Naive thymus-derived CD4-positive, alpha-beta T cell (primary cell): ENCODE measurements around the gene NUP93. TPM values are rescaled to one million over a fixed set of nuclear protein-coding genes. Genes with fewer than 3 reads are reported as not detected.
A peak's percentile ranks its signal among the peaks of the same experiment; 100 is the strongest.
"Not testable (repeated sequence)": the region's sequence is repeated elsewhere in the genome, so short reads cannot be mapped to it uniquely, and the experiment has no call there.

Source experiments
- ATAC-seq: fragments of 150-1000 bp; cut with Tn5 transposase; 2 replicates; pipeline ENCODE4 v1.10.0; 2021; ENCODE audit warnings: mild to moderate bottlenecking, moderate library complexity
- CTCF ChIA-PET: fragments of 350-600 bp; sonication (Branson Sonifier 250); formaldehyde crosslinking; loops from one replicate; lab custom pipeline; 2021; ENCODE audit warnings: antibody characterized with exemption; lab: Charles Lee
- POLR2A ChIA-PET: fragments of 350-600 bp; sonication (Branson Sonifier 250); formaldehyde crosslinking; loops from one replicate; lab custom pipeline; 2021; ENCODE audit warnings: antibody characterized with exemption, inconsistent platforms; lab: Charles Lee
- DNase-seq, 9 donors: peaks; one replicate each; pipeline versions ENCODE4 v3.0.0 to v3.0.0-alpha.2; 2020 to 2022; ENCODE audit warnings: mixed read lengths in 1 of 9
- H3K27ac ChIP-seq: one replicate; pipeline ENCODE4 v1.7.0; 2013; ENCODE audit warnings: mild to moderate bottlenecking, low read depth, low read length, moderate library complexity
- H3K27me3 ChIP-seq, 2 donors: one replicate each; pipeline ENCODE4 v1.7.0; 2013; ENCODE audit warnings: low read length in 2 of 2, mild to moderate bottlenecking in 2 of 2, moderate library complexity in 2 of 2; ENCODE audit not compliant: control insufficient read depth in 2 of 2, insufficient read depth in 2 of 2
- H3K36me3 ChIP-seq, 3 experiments: 1 replicate in 2 of 3; 2 replicates in 1 of 3; pipeline ENCODE4 v1.7.0; 2013; ENCODE audit warnings: low read length in 3 of 3, mild to moderate bottlenecking in 3 of 3, moderate library complexity in 1 of 3; ENCODE audit not compliant: insufficient read depth in 3 of 3, control insufficient read depth in 2 of 3
- H3K4me1 ChIP-seq, 2 donors: one replicate each; pipeline ENCODE4 v1.7.0; 2013; ENCODE audit warnings: low read length in 2 of 2, mild to moderate bottlenecking in 2 of 2, moderate library complexity in 1 of 2; ENCODE audit not compliant: control insufficient read depth in 2 of 2, insufficient read depth in 2 of 2
- H3K4me3 ChIP-seq: 2 replicates; pipeline ENCODE4 v1.7.0; 2013; ENCODE audit warnings: mild to moderate bottlenecking, low read length
- H3K9me3 ChIP-seq, 3 experiments: 1 replicate in 2 of 3; 2 replicates in 1 of 3; pipeline ENCODE4 v1.7.0; 2013; ENCODE audit warnings: low read length in 3 of 3; ENCODE audit not compliant: control insufficient read depth in 2 of 3
- H3K27ac Mint-ChIP-seq, 9 donors: one replicate each; pipeline ENCODE4 v1.8.0; 2020 to 2022; ENCODE audit warnings: mixed read lengths in 9 of 9, mild to moderate bottlenecking in 8 of 9, moderate library complexity in 5 of 9, inconsistent platforms in 2 of 9
- H3K27me3 Mint-ChIP-seq, 5 donors: one replicate each; pipeline ENCODE4 v1.8.0; 2021 to 2022; ENCODE audit warnings: mixed read lengths in 5 of 5, mild to moderate bottlenecking in 1 of 5
- H3K36me3 Mint-ChIP-seq, 5 donors: one replicate each; pipeline ENCODE4 v1.8.0; 2020 to 2022; ENCODE audit warnings: mixed read lengths in 5 of 5, mild to moderate bottlenecking in 3 of 5, inconsistent platforms in 1 of 5
- H3K4me1 Mint-ChIP-seq, 7 donors: one replicate each; pipeline ENCODE4 v1.8.0; 2020 to 2022; ENCODE audit warnings: mixed read lengths in 7 of 7, mild to moderate bottlenecking in 3 of 7, inconsistent platforms in 1 of 7
- H3K4me3 Mint-ChIP-seq, 10 donors: one replicate each; pipeline ENCODE4 v1.8.0; 2020 to 2022; ENCODE audit warnings: mild to moderate bottlenecking in 10 of 10, mixed read lengths in 10 of 10, moderate library complexity in 6 of 10, inconsistent platforms in 2 of 10
- H3K9me3 Mint-ChIP-seq, 11 donors: one replicate each; pipeline ENCODE4 v1.8.0; 2020 to 2022; ENCODE audit warnings: mixed read lengths in 11 of 11, mild to moderate bottlenecking in 4 of 11, inconsistent platforms in 1 of 11, moderate library complexity in 1 of 11
- intact Hi-C, 2 donors: fragments of 100-400 bp; cut with micrococcal nuclease; formaldehyde crosslinking; loops; one replicate each; pipeline ENCODE4 v1.15.1; 2023
- polyA plus RNA-seq, 2 donors: library from polyadenylated mRNA; unstranded; fragments of 300-500 nt; fragmentation: Illumina TruSeq; gene quantifications; one replicate each; pipeline ENCODE4 v1.2.3, GENCODE V29; 2021
- total RNA-seq, 6 experiments: library from RNA in 5 of 6; stranded (reverse) in 5 of 6; gene quantifications; 1 replicate in 5 of 6; 2 replicates in 1 of 6; pipeline ENCODE4 v1.2.3 and lab custom pipeline; 2021 to 2026

The NUP93 gene
- total and polyA plus RNA-seq, 7 experiments from 2014 or later = 53.0 to 90.5 (median 64.5) TPM

- ChIA-PET CTCF (no interaction called here), POLR2A (no interaction called here)
- H3K4me1 ChIP-seq = no peaks in the 10 kb centered on the region
- no peaks in the 10 kb centered on the region for H3K27me3 ChIP-seq
- no peaks in the 10 kb centered on the region for H3K9me3 ChIP-seq
- Mint-ChIP-seq H3K9me3 (no peaks in the 10 kb centered on the region), H3K4me3 (no peak overlapping the region), H3K27me3 (no peaks in the 10 kb centered on the region), H3K36me3 (peaks cover 0 to 5% (median 2%) of the 10 kb centered on the region in 5 donors), H3K27ac (no peak overlapping the region), H3K4me1 (peaks cover 0 to 10% (median 0%) of the 10 kb centered on the region in 7 donors)
- ATAC-seq (peak; percentile 50), DNase-seq (peak in 3 of 9 donors; percentile 14 to 33 (median 14))
- no peak overlapping the region for H3K27ac ChIP-seq
- intact Hi-C loops = loop anchor here (1.0 to 5.0 kb wide), 4 partner anchors 87 to 275 kb away; no protein-coding TSS in a partner anchor
- H3K4me3 ChIP-seq = no peak overlapping the region
- H3K36me3 ChIP-seq = no peaks in the 10 kb centered on the region
Observed at GRCh38 chr16:56789360-56789759, 59.4 kb downstream of the NUP93 start.

- H3K4me3 Mint-ChIP-seq = no peak overlapping the region
- H3K9me3 Mint-ChIP-seq = no peaks in the 10 kb centered on the region
- no peak overlapping the region for H3K27ac ChIP-seq
- DNase-seq (no peak), ATAC-seq (no peak)
- no peaks in the 10 kb centered on the region for H3K27me3 Mint-ChIP-seq
- peaks cover 0 to 5% (median 0%) of the 10 kb centered on the region in 5 donors for H3K36me3 Mint-ChIP-seq
- no peaks in the 10 kb centered on the region for H3K27me3 ChIP-seq
- peaks cover 0 to 10% (median 0%) of the 10 kb centered on the region in 7 donors for H3K4me1 Mint-ChIP-seq
- H3K4me3 ChIP-seq = no peak overlapping the region
- no peaks in the 10 kb centered on the region for H3K4me1 ChIP-seq
- intact Hi-C loops = loop anchor here (1.0 to 5.0 kb wide), 4 partner anchors 76 to 374 kb away; partner anchors contain the start of gene HERPUD1 (in 1 of the 2)
- H3K27ac Mint-ChIP-seq = no peak overlapping the region
- CTCF ChIA-PET = interaction anchor here (1.0 to 1.4 kb wide), 3 partner anchors 159 to 291 kb away, joined by 3 to 6 read pairs (median 3); no protein-coding TSS in a partner anchor
- no peaks in the 10 kb centered on the region for H3K9me3 ChIP-seq
- H3K36me3 ChIP-seq = peaks cover 0 to 7% (median 0%) of the 10 kb centered on the region in 3 experiments
- POLR2A ChIA-PET = interaction anchor here (0.5 to 1.4 kb wide), 2 partner anchors 32 to 140 kb away, joined by 3 to 5 read pairs; no protein-coding TSS in a partner anchor
Observed at GRCh38 chr16:56792967-56793366, 63.0 kb downstream of the NUP93 start.

- Mint-ChIP-seq H3K4me1 (peaks cover 0 to 10% (median 0%) of the 10 kb centered on the region in 7 donors), H3K27me3 (no peaks in the 10 kb centered on the region), H3K9me3 (no peaks in the 10 kb centered on the region), H3K4me3 (no peak overlapping the region), H3K36me3 (peaks cover 0 to 10% (median 0%) of the 10 kb centered on the region in 5 donors), H3K27ac (no peak overlapping the region)
- POLR2A ChIA-PET = interaction anchor here (1.4 kb wide), 1 partner anchor 140 kb away, joined by 3 read pairs; no protein-coding TSS in a partner anchor
- Histone ChIP-seq H3K27ac (no peak overlapping the region), H3K4me1 (no peaks in the 10 kb centered on the region), H3K4me3 (no peak overlapping the region), H3K36me3 (peaks cover 0 to 7% (median 0%) of the 10 kb centered on the region in 3 experiments), H3K9me3 (no peaks in the 10 kb centered on the region), H3K27me3 (no peaks in the 10 kb centered on the region)
- CTCF ChIA-PET = interaction anchor here (1.0 to 1.4 kb wide), 3 partner anchors 158 to 290 kb away, joined by 3 to 6 read pairs (median 3); no protein-coding TSS in a partner anchor
- DNase-seq (peak in 2 of 9 donors; percentile 13 to 25), ATAC-seq (no peak)
- intact Hi-C loops = loop anchor here (1.0 to 5.0 kb wide), 4 partner anchors 76 to 374 kb away; partner anchors contain the start of gene HERPUD1 (in 1 of the 2)
Observed at GRCh38 chr16:56793492-56793891, 63.6 kb downstream of the NUP93 start.

- no peak overlapping the region for H3K27ac Mint-ChIP-seq
- no peaks in the 10 kb centered on the region for H3K9me3 Mint-ChIP-seq
- H3K4me3 ChIP-seq = no peak overlapping the region
- ChIA-PET POLR2A (interaction anchor here (1.1 kb wide), 1 partner anchor 9 kb away, joined by 3 read pairs; no protein-coding TSS in a partner anchor), CTCF (no interaction called here)
- no peaks in the 10 kb centered on the region for H3K27me3 Mint-ChIP-seq
- no peak overlapping the region for H3K27ac ChIP-seq
- ATAC-seq (no peak), DNase-seq (no peak)
- no peaks in the 10 kb centered on the region for H3K4me1 ChIP-seq
- H3K36me3 Mint-ChIP-seq = peaks cover 0 to 12% (median 0%) of the 10 kb centered on the region in 5 donors
- no peak overlapping the region for H3K4me3 Mint-ChIP-seq
- peaks cover 0 to 7% (median 0%) of the 10 kb centered on the region in 3 experiments for H3K36me3 ChIP-seq
- H3K9me3 ChIP-seq = no peaks in the 10 kb centered on the region
- H3K27me3 ChIP-seq = no peaks in the 10 kb centered on the region
- intact Hi-C loops = no loop called here
- H3K4me1 Mint-ChIP-seq = peaks cover 0 to 10% (median 0%) of the 10 kb centered on the region in 7 donors
Observed at GRCh38 chr16:56795011-56795410, 65.1 kb downstream of the NUP93 start.

- H3K27ac Mint-ChIP-seq, H3K9me3 Mint-ChIP-seq, H3K4me1 ChIP-seq, H3K4me1 Mint-ChIP-seq, H3K36me3 ChIP-seq, DNase-seq, H3K9me3 ChIP-seq, H3K27me3 ChIP-seq, H3K27ac ChIP-seq, H3K4me3 Mint-ChIP-seq, ATAC-seq, POLR2A ChIA-PET, H3K27me3 Mint-ChIP-seq, H3K4me3 ChIP-seq, intact Hi-C loops, CTCF ChIA-PET: not testable (repeated sequence)
- H3K36me3 Mint-ChIP-seq = peaks cover 0 to 15% (median 5%) of the 10 kb centered on the region in 5 donors
Observed at GRCh38 chr16:56797038-56797437, 67.1 kb downstream of the NUP93 start.

GRCh38 chr16:56797861-56798260 lies 67.9 kb downstream of the NUP93 start:
- Histone ChIP-seq H3K36me3 (peaks cover 0 to 7% (median 0%) of the 10 kb centered on the region in 3 experiments), H3K4me1 (no peaks in the 10 kb centered on the region), H3K4me3 (no peak overlapping the region), H3K27me3 (no peaks in the 10 kb centered on the region), H3K9me3 (no peaks in the 10 kb centered on the region), H3K27ac (no peak overlapping the region)
- ATAC-seq (no peak), DNase-seq (no peak)
- POLR2A ChIA-PET = no interaction called here
- Mint-ChIP-seq H3K36me3 (peaks cover 0 to 15% (median 5%) of the 10 kb centered on the region in 5 donors), H3K4me1 (peaks cover 0 to 10% (median 0%) of the 10 kb centered on the region in 7 donors), H3K27ac (no peak overlapping the region), H3K27me3 (no peaks in the 10 kb centered on the region), H3K4me3 (no peak overlapping the region), H3K9me3 (no peaks in the 10 kb centered on the region)
- CTCF ChIA-PET = no interaction called here
- intact Hi-C loops = no loop called here
